ENCODE measurements around the gene B3GALNT1. TPM values are rescaled to one million over a fixed set of nuclear protein-coding genes. Genes with fewer than 3 reads are reported as not detected.

The B3GALNT1 gene
- total RNA-seq, 1 donor from 2014 or later: 22.5 TPM

GRCh38 chr3:161149529-161149928 lies 44.4 kb upstream of the B3GALNT1 start:
- Histone ChIP-seq H3F3A (ENCODE audit: low read depth) (no peaks in the 10 kb centered on the region), H3K4me3 (no peak overlapping the region), H3K27ac (no peak overlapping the region), H3K4me2 (no peak overlapping the region), H4K20me1 (ENCODE audit: low read depth) (no peaks in the 10 kb centered on the region), H3K9me3 (ENCODE audit: low read depth) (no peaks in the 10 kb centered on the region), H3K4me1 (no peaks in the 10 kb centered on the region), H3K36me3 (no peaks in the 10 kb centered on the region), H3K79me2 (ENCODE audit: low read depth) (no peaks in the 10 kb centered on the region), H2AFZ (replicated peaks) (no peak overlapping the region), H3K27me3 (no peaks in the 10 kb centered on the region), H3K9ac (no peak overlapping the region)
- H3K27me3 Mint-ChIP-seq (ENCODE audit: insufficient read depth, low read depth): peaks cover 2% of the 10 kb centered on the region
- no peak for TF ChIP-seq EZH2phosphoT487 (IDR thresholded peaks at IDR 0.05)
- no peak for TF ChIP-seq CTCF (IDR thresholded peaks at IDR 0.05)
- no peak for TF ChIP-seq EZH2 (IDR thresholded peaks at IDR 0.05)
- no peaks in the 10 kb centered on the region for H3K36me3 Mint-ChIP-seq
- H3K9me3 Mint-ChIP-seq: no peaks in the 10 kb centered on the region
- no peak for DNase-seq (ENCODE audit: low spot score)
- no peaks in the 10 kb centered on the region for H3K4me1 Mint-ChIP-seq
- no peak overlapping the region for H3K4me3 Mint-ChIP-seq
- no peak overlapping the region for H3K27ac Mint-ChIP-seq

- H4K20me1 ChIP-seq (ENCODE audit: low read depth): no peaks in the 10 kb centered on the region
- no peaks in the 10 kb centered on the region for H3F3A ChIP-seq (ENCODE audit: low read depth)
- Mint-ChIP-seq H3K9me3 (peaks cover 3% of the 10 kb centered on the region), H3K4me1 (no peaks in the 10 kb centered on the region), H3K36me3 (no peaks in the 10 kb centered on the region), H3K27ac (no peak overlapping the region), H3K4me3 (no peak overlapping the region), H3K27me3 (ENCODE audit: insufficient read depth, low read depth) (peaks cover 2% of the 10 kb centered on the region)
- no peak overlapping the region for H2AFZ ChIP-seq (replicated peaks)
- H3K9me3 ChIP-seq (ENCODE audit: low read depth): no peaks in the 10 kb centered on the region
- no peaks in the 10 kb centered on the region for H3K4me1 ChIP-seq
- no peak overlapping the region for H3K4me3 ChIP-seq
- H3K4me2 ChIP-seq: no peak overlapping the region
- no peak overlapping the region for H3K9ac ChIP-seq
- no peak for DNase-seq (ENCODE audit: low spot score)
- H3K27ac ChIP-seq: no peak overlapping the region
- no peaks in the 10 kb centered on the region for H3K36me3 ChIP-seq
- H3K27me3 ChIP-seq: no peaks in the 10 kb centered on the region
- no peaks in the 10 kb centered on the region for H3K79me2 ChIP-seq (ENCODE audit: low read depth)
- no peak for TF ChIP-seq CTCF (IDR thresholded peaks at IDR 0.05)
- TF ChIP-seq EZH2phosphoT487 (IDR thresholded peaks at IDR 0.05): no peak
- TF ChIP-seq EZH2 (IDR thresholded peaks at IDR 0.05): no peak
Measured at GRCh38 chr3:161148832-161149475, 43.8 kb upstream of the B3GALNT1 start.

DNA sequence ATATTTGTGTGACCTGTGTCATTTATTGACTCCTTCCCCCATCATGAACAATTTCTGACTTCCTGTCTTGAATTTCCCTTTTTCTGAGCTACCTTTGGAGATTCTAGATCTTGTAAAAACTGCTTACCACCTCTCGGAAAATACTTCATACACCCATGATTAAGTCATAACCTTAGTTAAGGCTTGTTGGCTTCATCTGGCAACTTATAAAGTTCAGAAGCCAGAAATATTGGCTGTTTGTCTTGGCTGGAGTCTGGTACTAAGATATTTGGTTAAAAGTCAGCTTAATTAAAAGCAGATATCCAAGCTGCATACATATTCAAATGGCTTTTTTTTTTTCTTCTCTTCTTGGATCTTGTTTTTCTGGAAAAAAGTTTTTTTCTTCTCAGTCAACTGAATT lies 37.3 kb upstream of the B3GALNT1 start:
- DNase-seq (ENCODE audit: low spot score): no peak
- Histone ChIP-seq H3K4me2 (no peak overlapping the region), H3K79me2 (ENCODE audit: low read depth) (no peaks in the 10 kb centered on the region), H4K20me1 (ENCODE audit: low read depth) (no peaks in the 10 kb centered on the region), H2AFZ (replicated peaks) (no peak overlapping the region), H3F3A (ENCODE audit: low read depth) (no peaks in the 10 kb centered on the region), H3K9me3 (ENCODE audit: low read depth) (no peaks in the 10 kb centered on the region), H3K27me3 (no peaks in the 10 kb centered on the region), H3K36me3 (no peaks in the 10 kb centered on the region), H3K9ac (no peak overlapping the region), H3K4me3 (no peak overlapping the region), H3K4me1 (no peaks in the 10 kb centered on the region), H3K27ac (no peak overlapping the region)
- no peak overlapping the region for H3K27ac Mint-ChIP-seq
- H3K27me3 Mint-ChIP-seq (ENCODE audit: insufficient read depth, low read depth): no peaks in the 10 kb centered on the region
- H3K4me3 Mint-ChIP-seq: no peak overlapping the region
- no peaks in the 10 kb centered on the region for H3K36me3 Mint-ChIP-seq
- no peak for TF ChIP-seq CTCF (IDR thresholded peaks at IDR 0.05)
- TF ChIP-seq EZH2 (IDR thresholded peaks at IDR 0.05): no peak
- no peak for TF ChIP-seq EZH2phosphoT487 (IDR thresholded peaks at IDR 0.05)
- H3K9me3 Mint-ChIP-seq: peaks cover 7% of the 10 kb centered on the region
- H3K4me1 Mint-ChIP-seq: no peaks in the 10 kb centered on the region

All from neural progenitor cell (in vitro differentiated cells).